OCI-LY7 (cell line): Measurements from ENCODE around the gene TSSK3. TPM values are rescaled to one million over a fixed set of nuclear protein-coding genes. Genes with fewer than 3 reads are reported as not detected.

Source experiments
- BruUV-seq: library from RNA; stranded (reverse); fragments of 400-500 nt; replicated peaks from 2 replicates; lab custom pipeline; 2021; lab: Mats Ljungman, UMichigan
- CTCF ChIA-PET: fragments of 300-600 bp; sonication (Branson Sonifier 250); formaldehyde crosslinking; loops from one replicate; lab custom pipeline; 2022; ENCODE audit warnings: antibody characterized with exemption; ENCODE audit not compliant: unreplicated experiment; lab: Charles Lee
- POLR2A ChIA-PET: fragments of 300-600 bp; sonication (Branson Sonifier 250); formaldehyde crosslinking; loops from one replicate; lab custom pipeline; 2022; ENCODE audit warnings: antibody characterized with exemption; lab: Charles Lee
- DNase-seq: peaks from one replicate; pipeline ENCODE4 v3.0.0-alpha.2; 2015; ENCODE audit warnings: low spot score
- H2AFZ ChIP-seq: fragments of 200-600 bp; sonication (generic), shearing (Covaris generic); 2 replicates; pipeline ENCODE4 v1.6.1; 2014; ENCODE audit warnings: mild to moderate bottlenecking, antibody characterized with exemption, low read length, moderate library complexity
- H3K27ac ChIP-seq: fragments of 200-600 bp; sonication (generic); 2 replicates; pipeline ENCODE4 v1.5.1; 2014; ENCODE audit warnings: mixed run types, low read depth, mild to moderate bottlenecking, moderate library complexity, low read length, inconsistent platforms; ENCODE audit not compliant: poor library complexity, severe bottlenecking
- H3K36me3 ChIP-seq: fragments of 200-600 bp; sonication (generic); 2 replicates; pipeline ENCODE4 v1.6.1; 2014; ENCODE audit warnings: mild to moderate bottlenecking, antibody characterized with exemption, low read length, moderate library complexity, mixed read lengths; ENCODE audit not compliant: insufficient read depth
- H3K4me1 ChIP-seq: fragments of 200-600 bp; sonication (generic); 2 replicates; pipeline ENCODE4 v1.5.1; 2014; ENCODE audit warnings: mild to moderate bottlenecking, low read length; ENCODE audit not compliant: insufficient read depth, poor library complexity, severe bottlenecking
- H3K4me2 ChIP-seq: fragments of 200-600 bp; sonication (generic); 2 replicates; pipeline ENCODE4 v1.6.1; 2014; ENCODE audit warnings: mild to moderate bottlenecking, low read length
- H3K4me3 ChIP-seq: fragments of 200-600 bp; sonication (generic); 2 replicates; pipeline ENCODE4 v1.5.1; 2014; ENCODE audit warnings: mild to moderate bottlenecking, low read depth, low read length; ENCODE audit not compliant: poor library complexity, severe bottlenecking
- H3K79me2 ChIP-seq: fragments of 200-600 bp; sonication (generic); 2 replicates; pipeline ENCODE4 v1.6.1; 2016; ENCODE audit warnings: low read depth, mild to moderate bottlenecking, low read length, moderate library complexity, mixed read lengths; ENCODE audit not compliant: insufficient read depth
- H3K9me2 ChIP-seq: fragments of 200-600 bp; sonication (generic); 2 replicates; pipeline ENCODE4 v1.6.1; 2016; ENCODE audit warnings: mild to moderate bottlenecking, low read length, mixed read lengths; ENCODE audit not compliant: insufficient read depth
- H3K9me3 ChIP-seq: fragments of 200-600 bp; sonication (generic); 2 replicates; pipeline ENCODE4 v1.6.1; 2014; ENCODE audit warnings: mild to moderate bottlenecking, mixed run types, low read length, mixed read lengths
- H4K20me1 ChIP-seq: fragments of 200-600 bp; sonication (generic); 2 replicates; pipeline ENCODE4 v1.6.1; 2014; ENCODE audit warnings: mild to moderate bottlenecking, antibody characterized with exemption, low read length, moderate library complexity, mixed read lengths; ENCODE audit not compliant: insufficient read depth
- CTCF ChIP-seq: fragments of 200-600 bp; sonication (generic); conservative IDR thresholded peaks from 2 replicates; pipeline ENCODE4 v1.5.1; 2014; ENCODE audit warnings: mild to moderate bottlenecking, antibody characterized with exemption, low read length, moderate library complexity, mixed read lengths
- EZH2phosphoT487 ChIP-seq: fragments of 200-600 bp; sonication (generic); IDR thresholded peaks from 2 replicates; pipeline ENCODE4 v1.6.1; 2018; ENCODE audit warnings: low read depth, borderline replicate concordance, mild to moderate bottlenecking, mixed run types, antibody characterized with exemption, low read length, moderate library complexity, mixed read lengths
- intact Hi-C: fragments of 100-400 bp; cut with micrococcal nuclease; formaldehyde crosslinking; loops from one replicate; pipeline ENCODE4 v1.10.0; 2022; ENCODE audit not compliant: unreplicated experiment
- total RNA-seq, 2 experiments: library from RNA; depleted of rRNA in 1 of 2; stranded (reverse); fragments of >200 nt in 1 of 2; shearing (Covaris generic) in 1 of 2; gene quantifications; 2 replicates each; pipeline ENCODE4 v1.2.3, GENCODE V29; 2014 to 2022

Gene TSSK3
- total RNA-seq, 2 experiments from 2014 or later: 2.0 to 7.8 TPM

- peaks cover 9% of the 10 kb centered on the region; the same call in 1 of the 2 replicates for H3K36me3 ChIP-seq
- ChIA-PET CTCF (no interaction called here), POLR2A (interaction anchor here (0.6 kb wide), 1 partner anchor 10 kb away, joined by 3 read pairs; no protein-coding TSS in a partner anchor)
- H3K4me2 ChIP-seq: peak overlapping the region; percentile 93
- H3K27ac ChIP-seq: no peak overlapping the region
- peaks cover 8% of the 10 kb centered on the region; the same call in 1 of the 2 replicates for H3K79me2 ChIP-seq
- peak overlapping the region; percentile 84 for H3K4me3 ChIP-seq
- H3K9me3 ChIP-seq: no peaks in the 10 kb centered on the region
- peaks cover 14% of the 10 kb centered on the region for H3K4me1 ChIP-seq
- no peak for DNase-seq
- no TSS peak for BruUV-seq
- H4K20me1 ChIP-seq: no peaks in the 10 kb centered on the region
- intact Hi-C loops: no loop called here
- no peak for TF ChIP-seq EZH2phosphoT487
- no peak for TF ChIP-seq CTCF
- H3K9me2 ChIP-seq: no peaks in the 10 kb centered on the region
- no peak overlapping the region for H2AFZ ChIP-seq
Measured at GRCh38 chr1:32393136-32393535, 30.8 kb downstream of the TSSK3 start.

- Histone ChIP-seq H3K9me3 (no peaks in the 10 kb centered on the region), H3K9me2 (no peaks in the 10 kb centered on the region), H3K27ac (no peak overlapping the region), H2AFZ (peak overlapping the region; percentile 45; the same call in 1 of the 2 replicates), H3K4me1 (peaks cover 14% of the 10 kb centered on the region), H3K79me2 (peaks cover 8% of the 10 kb centered on the region; the same call in 1 of the 2 replicates), H4K20me1 (no peaks in the 10 kb centered on the region), H3K4me2 (peak overlapping the region; percentile 93), H3K36me3 (peaks cover 9% of the 10 kb centered on the region; the same call in 1 of the 2 replicates), H3K4me3 (peak overlapping the region; percentile 84)
- CTCF ChIA-PET: interaction anchor here (0.9 kb wide), 1 partner anchor 145 kb away, joined by 3 read pairs; no protein-coding TSS in a partner anchor
- TF ChIP-seq EZH2phosphoT487 (no peak), CTCF (no peak)
- POLR2A ChIA-PET: interaction anchor here (1.3 to 1.6 kb wide), 3 partner anchors 17 to 34 kb away, joined by 3 to 7 read pairs (median 4); no protein-coding TSS in a partner anchor
- peak; percentile 29 for DNase-seq
- intact Hi-C loops: no loop called here
- no TSS peak for BruUV-seq
Measured at GRCh38 chr1:32393832-32394140, 31.4 kb downstream of the TSSK3 start.
